HEK293 (cell line): Measurements from ENCODE around the gene THUMPD3.

ENCODE experiments used
- CTCF ChIA-PET: fragments of 350-600 bp; formaldehyde crosslinking; extraction: SDS; loops from one replicate; lab custom pipeline; 2021; ENCODE audit warnings: antibody characterized with exemption; lab: Yijun Ruan, JAX
- POLR2A ChIA-PET: fragments of 300-600 bp; formaldehyde crosslinking; extraction: SDS; loops from one replicate; lab custom pipeline; 2020; ENCODE audit warnings: antibody characterized with exemption, inconsistent platforms; lab: Yijun Ruan, JAX
- H3K27ac ChIP-seq: fragments of 200-500 bp; sonication (Bioruptor generic); 2 replicates; pipeline ENCODE4 v1.5.1; 2014; ENCODE audit warnings: low read depth, low read length, control low read depth, inconsistent platforms; ENCODE audit errors: extremely low read depth
- H3K36me3 ChIP-seq, 2 experiments: fragments of 200-500 bp in 1 of 2; sonication (Bioruptor generic) in 1 of 2; 1 replicate in 1 of 2; 2 replicates in 1 of 2; pipeline ENCODE4 v1.5.1; 2014 to 2017; ENCODE audit warnings: inconsistent platforms in 2 of 2, low read length in 2 of 2; ENCODE audit not compliant: control insufficient read depth in 2 of 2, insufficient read depth in 1 of 2
- H3K4me1 ChIP-seq: fragments of 200-500 bp; sonication (Bioruptor generic); 2 replicates; pipeline ENCODE4 v1.5.1; 2014; ENCODE audit warnings: mild to moderate bottlenecking, low read length, inconsistent platforms; ENCODE audit not compliant: control insufficient read depth, insufficient read depth
- H3K4me3 ChIP-seq: 2 replicates; pipeline ENCODE4 v1.5.1; 2011; ENCODE audit warnings: low read depth, mild to moderate bottlenecking, control low read depth, low read length, moderate library complexity
- H3K9me3 ChIP-seq: fragments of 200-500 bp; sonication (Bioruptor generic); 2 replicates; pipeline ENCODE4 v1.5.1; 2014; ENCODE audit warnings: low read depth, low read length, inconsistent platforms; ENCODE audit not compliant: control insufficient read depth, insufficient read depth
- BCL11A ChIP-seq: fragments of 450-650 bp; formaldehyde crosslinking; IDR thresholded peaks from 2 replicates; pipeline ENCODE4 v1.5.1; 2016; ENCODE audit warnings: low read depth, missing biosample characterization, missing genetic modification characterization
- EGR2 ChIP-seq: fragments of 450-650 bp; formaldehyde crosslinking; IDR thresholded peaks from 2 replicates; pipeline ENCODE4 v1.5.1; 2016; ENCODE audit warnings: low read depth, missing biosample characterization, missing genetic modification characterization
- FEZF1 ChIP-seq: fragments of 450-650 bp; formaldehyde crosslinking; IDR thresholded peaks from 2 replicates; pipeline ENCODE4 v1.5.1; 2016; ENCODE audit warnings: missing biosample characterization, missing genetic modification characterization
- KLF16 ChIP-seq: fragments of 450-650 bp; formaldehyde crosslinking; IDR thresholded peaks from 2 replicates; pipeline ENCODE4 v1.5.1; 2017; ENCODE audit warnings: missing biosample characterization, missing genetic modification characterization
- SCRT1 ChIP-seq: fragments of 450-650 bp; formaldehyde crosslinking; IDR thresholded peaks from 2 replicates; pipeline ENCODE4 v1.5.1; 2016; ENCODE audit warnings: missing biosample characterization, missing genetic modification characterization, borderline replicate concordance
- SETDB1 ChIP-seq: IDR thresholded peaks from one replicate; pipeline ENCODE4 v1.6.1; 2017; ENCODE audit warnings: mild to moderate bottlenecking, low read length, moderate library complexity, mixed read lengths; ENCODE audit not compliant: insufficient read length
- TCF7L2 ChIP-seq: IDR thresholded peaks from 2 replicates; pipeline ENCODE4 v1.6.1; 2011; ENCODE audit warnings: low read depth, mild to moderate bottlenecking, inconsistent platforms, low read length, moderate library complexity, borderline replicate concordance
- ZBTB21 ChIP-seq: fragments of 450-650 bp; formaldehyde crosslinking; IDR thresholded peaks from 2 replicates; pipeline ENCODE4 v1.5.1; 2017; ENCODE audit warnings: missing biosample characterization, missing genetic modification characterization
- ZBTB7A ChIP-seq: fragments of 450-650 bp; formaldehyde crosslinking; IDR thresholded peaks from 2 replicates; pipeline ENCODE4 v1.5.1; 2016; ENCODE audit warnings: low read depth, missing biosample characterization, missing genetic modification characterization
- ZNF140 ChIP-seq: fragments of 450-650 bp; formaldehyde crosslinking; IDR thresholded peaks from 2 replicates; pipeline ENCODE4 v1.5.1; 2016; ENCODE audit warnings: missing biosample characterization, missing genetic modification characterization
- ZNF514 ChIP-seq: fragments of 450-650 bp; formaldehyde crosslinking; IDR thresholded peaks from 2 replicates; pipeline ENCODE4 v1.5.1; 2016; ENCODE audit warnings: missing biosample characterization, missing genetic modification characterization
- ZNF544 ChIP-seq: fragments of 450-650 bp; formaldehyde crosslinking; IDR thresholded peaks from 2 replicates; pipeline ENCODE4 v1.5.0; 2017; ENCODE audit warnings: missing biosample characterization, missing genetic modification characterization
- ZNF549 ChIP-seq: fragments of 450-650 bp; IDR thresholded peaks from 2 replicates; pipeline ENCODE4 v1.5.1; 2018; ENCODE audit warnings: missing biosample characterization, missing genetic modification characterization, mild to moderate bottlenecking, inconsistent platforms, moderate library complexity
- ZNF596 ChIP-seq: fragments of 450-650 bp; IDR thresholded peaks from 2 replicates; pipeline ENCODE4 v1.5.0; 2018; ENCODE audit warnings: missing biosample characterization, mild to moderate bottlenecking, missing genetic modification characterization, moderate library complexity
- ZNF777 ChIP-seq: fragments of 450-650 bp; formaldehyde crosslinking; IDR thresholded peaks from 2 replicates; pipeline ENCODE4 v1.5.1; 2017; ENCODE audit warnings: missing biosample characterization, missing genetic modification characterization, borderline replicate concordance
- TF ChIP-seq, protein P1 (sequence below): fragments of 450-650 bp; IDR thresholded peaks from 2 replicates; pipeline ENCODE4 v1.5.1; 2018; ENCODE audit warnings: missing biosample characterization, mild to moderate bottlenecking, missing genetic modification characterization
- TF ChIP-seq, protein P2 (sequence below): fragments of 450-650 bp; formaldehyde crosslinking; IDR thresholded peaks from 2 replicates; pipeline ENCODE4 v1.5.0; 2017; ENCODE audit warnings: missing biosample characterization, missing genetic modification characterization, borderline replicate concordance
- TF ChIP-seq, protein P3 (sequence below): fragments of 450-650 bp; formaldehyde crosslinking; IDR thresholded peaks from 2 replicates; pipeline ENCODE4 v1.5.1; 2017; ENCODE audit warnings: missing biosample characterization, missing genetic modification characterization
- TF ChIP-seq, protein P4 (sequence below): fragments of 450-650 bp; formaldehyde crosslinking; IDR thresholded peaks from 2 replicates; pipeline ENCODE4 v1.5.1; 2016; ENCODE audit warnings: missing biosample characterization, missing genetic modification characterization, borderline replicate concordance
- TF ChIP-seq, protein P5 (sequence below): fragments of 450-650 bp; formaldehyde crosslinking; IDR thresholded peaks from 2 replicates; pipeline ENCODE4 v1.5.1; 2016; ENCODE audit warnings: missing biosample characterization, missing genetic modification characterization

THUMPD3 gene

DNA sequence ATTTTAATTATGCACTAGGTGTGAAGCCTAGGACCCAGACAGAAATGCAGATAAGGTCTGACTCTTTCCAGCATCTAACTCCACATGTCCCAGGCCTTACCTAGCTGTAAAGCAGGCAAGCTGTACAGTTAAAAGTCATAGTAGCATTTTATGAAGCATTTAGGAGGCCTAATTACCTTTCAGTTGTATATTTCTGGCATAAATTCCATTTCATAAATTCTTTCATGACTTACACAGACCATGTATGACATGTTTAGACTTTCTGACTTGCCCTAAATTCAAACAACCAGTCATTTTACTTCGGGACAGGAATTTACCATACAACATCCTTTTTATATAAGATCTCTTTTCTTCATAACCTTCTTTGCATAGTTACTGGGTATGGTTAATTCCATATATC, 35.3 kb upstream of the THUMPD3 start (continued):
- TF ChIP-seq SETDB1 (peak; percentile 98), ZNF140 (tag by site-specific recombination) (no peak), TCF7L2 (no peak), ZNF549 (tag by site-specific recombination) (peak; percentile 52; the same call in 1 of the 2 replicates), ZNF777 (tag by site-specific recombination) (no peak), ZBTB21 (tag by site-specific recombination) (no peak)
- TF ChIP-seq, protein P1, sequence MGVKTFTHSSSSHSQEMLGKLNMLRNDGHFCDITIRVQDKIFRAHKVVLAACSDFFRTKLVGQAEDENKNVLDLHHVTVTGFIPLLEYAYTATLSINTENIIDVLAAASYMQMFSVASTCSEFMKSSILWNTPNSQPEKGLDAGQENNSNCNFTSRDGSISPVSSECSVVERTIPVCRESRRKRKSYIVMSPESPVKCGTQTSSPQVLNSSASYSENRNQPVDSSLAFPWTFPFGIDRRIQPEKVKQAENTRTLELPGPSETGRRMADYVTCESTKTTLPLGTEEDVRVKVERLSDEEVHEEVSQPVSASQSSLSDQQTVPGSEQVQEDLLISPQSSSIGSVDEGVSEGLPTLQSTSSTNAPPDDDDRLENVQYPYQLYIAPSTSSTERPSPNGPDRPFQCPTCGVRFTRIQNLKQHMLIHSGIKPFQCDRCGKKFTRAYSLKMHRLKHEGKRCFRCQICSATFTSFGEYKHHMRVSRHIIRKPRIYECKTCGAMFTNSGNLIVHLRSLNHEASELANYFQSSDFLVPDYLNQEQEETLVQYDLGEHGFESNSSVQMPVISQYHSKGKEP (tag by site-specific recombination) = no peak

DNA sequence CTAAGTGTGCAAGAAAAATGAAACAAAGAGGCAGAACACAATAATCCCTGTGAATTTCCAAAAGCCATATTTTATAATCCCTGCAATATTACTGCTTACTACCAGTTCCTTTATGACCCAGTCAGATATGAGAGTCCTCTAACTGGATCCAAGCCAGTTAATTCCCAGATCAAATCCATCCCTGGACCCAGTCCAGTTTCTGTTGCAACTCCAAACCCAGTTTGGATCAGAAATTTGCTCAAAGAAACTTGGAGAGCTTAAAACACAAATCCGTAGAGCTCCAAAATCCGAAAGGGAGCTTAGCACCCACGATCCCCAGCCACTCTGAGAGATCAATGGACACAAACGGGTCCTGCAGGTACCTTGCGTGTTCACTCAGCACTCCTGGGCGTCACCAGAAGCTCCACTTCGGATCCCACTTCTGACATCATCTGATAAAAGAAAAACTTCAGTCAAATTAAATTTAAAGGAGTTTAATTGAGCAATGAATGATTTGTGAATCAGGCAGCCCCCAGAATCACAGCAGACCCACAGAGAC, 32.6 kb upstream of the THUMPD3 start:
- ChIA-PET POLR2A (no interaction called here), CTCF (interaction anchor here (0.6 to 0.8 kb wide), 2 partner anchors 8 to 28 kb away, joined by 3 read pairs; no protein-coding TSS in a partner anchor)
- Histone ChIP-seq H3K9me3 (no peaks in the 10 kb centered on the region; the same call in 1 of the 2 replicates), H3K4me3 (no peak overlapping the region), H3K27ac (no peak overlapping the region), H3K36me3 (no peaks in the 10 kb centered on the region), H3K4me1 (no peaks in the 10 kb centered on the region)
- TF ChIP-seq FEZF1 (tag by site-specific recombination) (no peak), ZBTB7A (no peak), KLF16 (no peak), ZNF514 (tag by site-specific recombination) (no peak)
- TF ChIP-seq, protein P2, sequence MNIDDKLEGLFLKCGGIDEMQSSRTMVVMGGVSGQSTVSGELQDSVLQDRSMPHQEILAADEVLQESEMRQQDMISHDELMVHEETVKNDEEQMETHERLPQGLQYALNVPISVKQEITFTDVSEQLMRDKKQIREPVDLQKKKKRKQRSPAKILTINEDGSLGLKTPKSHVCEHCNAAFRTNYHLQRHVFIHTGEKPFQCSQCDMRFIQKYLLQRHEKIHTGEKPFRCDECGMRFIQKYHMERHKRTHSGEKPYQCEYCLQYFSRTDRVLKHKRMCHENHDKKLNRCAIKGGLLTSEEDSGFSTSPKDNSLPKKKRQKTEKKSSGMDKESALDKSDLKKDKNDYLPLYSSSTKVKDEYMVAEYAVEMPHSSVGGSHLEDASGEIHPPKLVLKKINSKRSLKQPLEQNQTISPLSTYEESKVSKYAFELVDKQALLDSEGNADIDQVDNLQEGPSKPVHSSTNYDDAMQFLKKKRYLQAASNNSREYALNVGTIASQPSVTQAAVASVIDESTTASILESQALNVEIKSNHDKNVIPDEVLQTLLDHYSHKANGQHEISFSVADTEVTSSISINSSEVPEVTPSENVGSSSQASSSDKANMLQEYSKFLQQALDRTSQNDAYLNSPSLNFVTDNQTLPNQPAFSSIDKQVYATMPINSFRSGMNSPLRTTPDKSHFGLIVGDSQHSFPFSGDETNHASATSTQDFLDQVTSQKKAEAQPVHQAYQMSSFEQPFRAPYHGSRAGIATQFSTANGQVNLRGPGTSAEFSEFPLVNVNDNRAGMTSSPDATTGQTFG (tag by site-specific recombination) = no peak

DNA sequence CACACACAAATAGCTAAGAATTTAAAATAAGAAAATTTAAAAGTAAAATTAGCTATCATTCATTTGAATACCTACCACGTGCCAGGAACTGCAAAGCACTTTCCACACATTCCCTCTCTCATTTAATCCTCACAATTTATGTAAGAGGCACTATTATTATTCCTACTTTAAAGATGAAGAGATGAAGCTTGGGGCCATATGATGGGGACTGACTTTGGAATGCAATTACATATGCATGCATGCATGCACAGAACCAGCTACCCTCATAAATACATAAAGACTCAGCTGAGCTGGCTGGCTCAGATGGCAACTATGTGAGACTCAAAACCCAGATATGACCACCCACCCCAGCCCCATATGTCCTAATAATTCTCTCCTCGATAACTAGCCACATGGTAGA, 31.7 kb upstream of the THUMPD3 start:
- POLR2A ChIA-PET = no interaction called here
- no peaks in the 10 kb centered on the region for H3K4me1 ChIP-seq
- H3K27ac ChIP-seq = no peak overlapping the region
- no peaks in the 10 kb centered on the region; the same call in 1 of the 2 replicates for H3K9me3 ChIP-seq
- H3K36me3 ChIP-seq = no peaks in the 10 kb centered on the region
- H3K4me3 ChIP-seq = no peak overlapping the region
- CTCF ChIA-PET = no interaction called here
- TF ChIP-seq EGR2 (tag by site-specific recombination) = no peak
- no peak for TF ChIP-seq ZNF596
- TF ChIP-seq, protein P3, sequence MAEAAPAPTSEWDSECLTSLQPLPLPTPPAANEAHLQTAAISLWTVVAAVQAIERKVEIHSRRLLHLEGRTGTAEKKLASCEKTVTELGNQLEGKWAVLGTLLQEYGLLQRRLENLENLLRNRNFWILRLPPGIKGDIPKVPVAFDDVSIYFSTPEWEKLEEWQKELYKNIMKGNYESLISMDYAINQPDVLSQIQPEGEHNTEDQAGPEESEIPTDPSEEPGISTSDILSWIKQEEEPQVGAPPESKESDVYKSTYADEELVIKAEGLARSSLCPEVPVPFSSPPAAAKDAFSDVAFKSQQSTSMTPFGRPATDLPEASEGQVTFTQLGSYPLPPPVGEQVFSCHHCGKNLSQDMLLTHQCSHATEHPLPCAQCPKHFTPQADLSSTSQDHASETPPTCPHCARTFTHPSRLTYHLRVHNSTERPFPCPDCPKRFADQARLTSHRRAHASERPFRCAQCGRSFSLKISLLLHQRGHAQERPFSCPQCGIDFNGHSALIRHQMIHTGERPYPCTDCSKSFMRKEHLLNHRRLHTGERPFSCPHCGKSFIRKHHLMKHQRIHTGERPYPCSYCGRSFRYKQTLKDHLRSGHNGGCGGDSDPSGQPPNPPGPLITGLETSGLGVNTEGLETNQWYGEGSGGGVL (tag by site-specific recombination) = no peak
- no peak for TF ChIP-seq BCL11A (tag by site-specific recombination)
- no peak for TF ChIP-seq SCRT1 (tag by site-specific recombination)
- TF ChIP-seq, protein P4, sequence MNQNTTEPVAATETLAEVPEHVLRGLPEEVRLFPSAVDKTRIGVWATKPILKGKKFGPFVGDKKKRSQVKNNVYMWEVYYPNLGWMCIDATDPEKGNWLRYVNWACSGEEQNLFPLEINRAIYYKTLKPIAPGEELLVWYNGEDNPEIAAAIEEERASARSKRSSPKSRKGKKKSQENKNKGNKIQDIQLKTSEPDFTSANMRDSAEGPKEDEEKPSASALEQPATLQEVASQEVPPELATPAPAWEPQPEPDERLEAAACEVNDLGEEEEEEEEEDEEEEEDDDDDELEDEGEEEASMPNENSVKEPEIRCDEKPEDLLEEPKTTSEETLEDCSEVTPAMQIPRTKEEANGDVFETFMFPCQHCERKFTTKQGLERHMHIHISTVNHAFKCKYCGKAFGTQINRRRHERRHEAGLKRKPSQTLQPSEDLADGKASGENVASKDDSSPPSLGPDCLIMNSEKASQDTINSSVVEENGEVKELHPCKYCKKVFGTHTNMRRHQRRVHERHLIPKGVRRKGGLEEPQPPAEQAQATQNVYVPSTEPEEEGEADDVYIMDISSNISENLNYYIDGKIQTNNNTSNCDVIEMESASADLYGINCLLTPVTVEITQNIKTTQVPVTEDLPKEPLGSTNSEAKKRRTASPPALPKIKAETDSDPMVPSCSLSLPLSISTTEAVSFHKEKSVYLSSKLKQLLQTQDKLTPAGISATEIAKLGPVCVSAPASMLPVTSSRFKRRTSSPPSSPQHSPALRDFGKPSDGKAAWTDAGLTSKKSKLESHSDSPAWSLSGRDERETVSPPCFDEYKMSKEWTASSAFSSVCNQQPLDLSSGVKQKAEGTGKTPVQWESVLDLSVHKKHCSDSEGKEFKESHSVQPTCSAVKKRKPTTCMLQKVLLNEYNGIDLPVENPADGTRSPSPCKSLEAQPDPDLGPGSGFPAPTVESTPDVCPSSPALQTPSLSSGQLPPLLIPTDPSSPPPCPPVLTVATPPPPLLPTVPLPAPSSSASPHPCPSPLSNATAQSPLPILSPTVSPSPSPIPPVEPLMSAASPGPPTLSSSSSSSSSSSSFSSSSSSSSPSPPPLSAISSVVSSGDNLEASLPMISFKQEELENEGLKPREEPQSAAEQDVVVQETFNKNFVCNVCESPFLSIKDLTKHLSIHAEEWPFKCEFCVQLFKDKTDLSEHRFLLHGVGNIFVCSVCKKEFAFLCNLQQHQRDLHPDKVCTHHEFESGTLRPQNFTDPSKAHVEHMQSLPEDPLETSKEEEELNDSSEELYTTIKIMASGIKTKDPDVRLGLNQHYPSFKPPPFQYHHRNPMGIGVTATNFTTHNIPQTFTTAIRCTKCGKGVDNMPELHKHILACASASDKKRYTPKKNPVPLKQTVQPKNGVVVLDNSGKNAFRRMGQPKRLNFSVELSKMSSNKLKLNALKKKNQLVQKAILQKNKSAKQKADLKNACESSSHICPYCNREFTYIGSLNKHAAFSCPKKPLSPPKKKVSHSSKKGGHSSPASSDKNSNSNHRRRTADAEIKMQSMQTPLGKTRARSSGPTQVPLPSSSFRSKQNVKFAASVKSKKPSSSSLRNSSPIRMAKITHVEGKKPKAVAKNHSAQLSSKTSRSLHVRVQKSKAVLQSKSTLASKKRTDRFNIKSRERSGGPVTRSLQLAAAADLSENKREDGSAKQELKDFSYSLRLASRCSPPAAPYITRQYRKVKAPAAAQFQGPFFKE (tag by site-specific recombination) = no peak
- TF ChIP-seq, protein P5, sequence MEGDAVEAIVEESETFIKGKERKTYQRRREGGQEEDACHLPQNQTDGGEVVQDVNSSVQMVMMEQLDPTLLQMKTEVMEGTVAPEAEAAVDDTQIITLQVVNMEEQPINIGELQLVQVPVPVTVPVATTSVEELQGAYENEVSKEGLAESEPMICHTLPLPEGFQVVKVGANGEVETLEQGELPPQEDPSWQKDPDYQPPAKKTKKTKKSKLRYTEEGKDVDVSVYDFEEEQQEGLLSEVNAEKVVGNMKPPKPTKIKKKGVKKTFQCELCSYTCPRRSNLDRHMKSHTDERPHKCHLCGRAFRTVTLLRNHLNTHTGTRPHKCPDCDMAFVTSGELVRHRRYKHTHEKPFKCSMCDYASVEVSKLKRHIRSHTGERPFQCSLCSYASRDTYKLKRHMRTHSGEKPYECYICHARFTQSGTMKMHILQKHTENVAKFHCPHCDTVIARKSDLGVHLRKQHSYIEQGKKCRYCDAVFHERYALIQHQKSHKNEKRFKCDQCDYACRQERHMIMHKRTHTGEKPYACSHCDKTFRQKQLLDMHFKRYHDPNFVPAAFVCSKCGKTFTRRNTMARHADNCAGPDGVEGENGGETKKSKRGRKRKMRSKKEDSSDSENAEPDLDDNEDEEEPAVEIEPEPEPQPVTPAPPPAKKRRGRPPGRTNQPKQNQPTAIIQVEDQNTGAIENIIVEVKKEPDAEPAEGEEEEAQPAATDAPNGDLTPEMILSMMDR (tag by site-specific recombination) = no peak
- TF ChIP-seq ZNF544 = no peak
